Skeletal muscle cell (primary cell): ENCODE results near the gene ITGB1BP1.

ENCODE experiments used
- DNase-seq: peaks from one replicate; pipeline ENCODE4 v3.0.0-alpha.2; 2010; ENCODE audit warnings: low read depth
- H3K4me3 ChIP-seq: 2 replicates; pipeline ENCODE4 v1.5.1; 2011; ENCODE audit warnings: low read depth, mild to moderate bottlenecking, control low read depth, low read length, moderate library complexity

Gene ITGB1BP1, protein sequence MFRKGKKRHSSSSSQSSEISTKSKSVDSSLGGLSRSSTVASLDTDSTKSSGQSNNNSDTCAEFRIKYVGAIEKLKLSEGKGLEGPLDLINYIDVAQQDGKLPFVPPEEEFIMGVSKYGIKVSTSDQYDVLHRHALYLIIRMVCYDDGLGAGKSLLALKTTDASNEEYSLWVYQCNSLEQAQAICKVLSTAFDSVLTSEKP

DNA sequence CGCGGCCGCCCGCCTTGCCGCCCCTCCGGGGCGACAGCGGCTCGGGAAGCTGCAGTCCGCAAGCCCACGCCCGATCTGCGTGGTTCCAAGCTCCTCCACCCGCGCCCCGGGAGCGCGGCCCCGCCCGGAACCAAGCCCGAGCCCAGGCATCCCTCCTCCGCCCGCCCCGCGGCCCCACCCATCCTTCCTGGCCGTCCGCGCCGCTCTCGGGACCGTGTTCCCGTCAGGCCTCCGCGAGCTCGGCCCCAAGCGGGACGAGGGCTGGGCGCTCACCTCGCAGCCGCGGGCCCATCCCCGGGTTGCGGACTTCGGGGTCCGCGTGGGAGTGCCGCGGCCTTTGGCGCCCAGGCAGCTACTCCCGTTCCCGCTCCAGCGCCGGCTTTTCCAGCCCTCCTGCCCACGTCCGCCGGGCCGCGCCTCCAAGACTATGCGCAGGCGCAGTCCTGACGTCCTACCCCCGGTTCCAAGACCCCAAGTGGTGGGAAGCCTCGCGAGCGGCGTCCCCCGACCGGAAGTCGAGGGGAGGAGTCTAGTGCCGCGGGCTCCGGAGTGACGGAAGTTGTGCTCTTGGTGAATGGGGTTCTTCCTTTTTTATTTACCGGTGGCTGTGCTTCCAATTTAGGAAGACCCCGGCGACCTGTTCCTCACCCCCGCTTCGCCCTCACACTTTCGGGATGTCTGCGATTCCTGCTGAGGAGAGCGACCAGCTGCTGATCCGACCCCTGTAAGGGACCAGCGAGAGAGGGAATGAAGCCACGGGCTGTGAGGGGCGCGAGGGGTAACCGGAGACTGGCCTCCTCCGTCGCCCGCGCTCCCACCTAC lies at the start of gene ITGB1BP1, which contains the start of gene CPSF3:
Gene ITGB1BP1 (minus strand): TSS at position 429 of the 822 bp plus-strand sequence. CDS start 4,831 bp downstream, outside the sequence.
Gene CPSF3 (plus strand): TSS at position 555 of the 822 bp plus-strand sequence. CDS start 120 bp downstream, at position 675.
- peak; percentile 89 for DNase-seq
- peak within 1 kb of the TSS; percentile 83 for H3K4me3 ChIP-seq

DNA sequence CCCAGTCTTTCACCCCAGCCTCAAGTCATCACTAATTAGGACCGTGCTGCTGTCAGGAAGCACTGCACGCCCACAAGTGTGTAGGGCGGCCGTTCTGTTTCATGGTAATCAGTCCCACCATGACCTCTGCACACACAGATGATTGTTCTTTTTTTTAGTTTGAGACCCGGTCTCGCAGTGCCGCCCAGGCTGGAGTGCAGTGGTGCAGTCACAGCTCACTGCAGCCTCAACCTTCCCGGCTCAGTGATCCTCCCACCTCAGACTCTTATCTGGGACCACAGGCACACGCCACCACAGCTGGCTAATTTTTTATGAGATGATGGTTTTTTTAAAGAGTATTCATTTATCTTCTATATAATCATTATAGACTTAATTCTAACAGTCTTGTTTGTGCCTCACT lies 49.2 kb upstream of the ITGB1BP1 start:
- no peak overlapping the region for H3K4me3 ChIP-seq
- DNase-seq = no peak

DNA sequence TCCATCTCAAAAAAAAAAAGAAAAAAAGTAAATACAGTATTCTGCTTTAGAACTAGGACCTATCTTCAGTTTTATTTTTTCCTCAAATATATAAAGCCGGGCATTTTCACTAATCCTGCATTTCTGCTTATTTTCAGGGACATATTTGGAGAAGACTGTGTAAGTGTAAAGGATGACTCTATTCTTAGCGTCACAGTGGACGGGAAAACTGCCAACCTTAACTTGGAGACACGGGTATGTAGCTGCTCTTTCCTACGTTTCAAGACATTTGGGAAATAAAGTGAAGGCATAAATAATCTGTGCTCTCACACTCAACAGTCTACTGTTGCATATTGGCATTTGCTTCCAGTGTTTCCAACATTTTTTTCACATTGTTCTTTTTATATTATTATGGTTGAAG lies 47.9 kb upstream of the ITGB1BP1 start:
- no peak overlapping the region for H3K4me3 ChIP-seq
- no peak for DNase-seq

DNA sequence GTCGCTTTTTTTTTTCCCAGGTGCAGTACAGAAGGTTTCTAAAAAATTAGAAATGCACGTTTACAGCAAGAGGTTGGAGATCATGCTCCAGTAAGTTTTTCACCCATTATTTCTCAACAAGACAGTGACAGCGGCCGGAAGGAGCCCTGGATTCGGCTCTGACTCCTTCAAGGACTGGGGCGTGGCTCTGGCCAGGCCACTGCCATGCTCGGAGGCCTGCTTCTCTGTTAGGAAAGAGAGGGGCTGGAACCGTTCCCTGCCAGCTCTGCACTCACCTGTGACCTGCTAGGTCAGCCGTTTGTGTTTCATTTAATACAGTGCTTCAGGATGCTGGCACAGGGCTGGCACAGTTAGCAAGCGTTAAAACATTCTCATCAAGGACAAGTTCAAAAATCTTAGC lies 44.4 kb upstream of the ITGB1BP1 start:
- DNase-seq = no peak
- no peak overlapping the region for H3K4me3 ChIP-seq

DNA sequence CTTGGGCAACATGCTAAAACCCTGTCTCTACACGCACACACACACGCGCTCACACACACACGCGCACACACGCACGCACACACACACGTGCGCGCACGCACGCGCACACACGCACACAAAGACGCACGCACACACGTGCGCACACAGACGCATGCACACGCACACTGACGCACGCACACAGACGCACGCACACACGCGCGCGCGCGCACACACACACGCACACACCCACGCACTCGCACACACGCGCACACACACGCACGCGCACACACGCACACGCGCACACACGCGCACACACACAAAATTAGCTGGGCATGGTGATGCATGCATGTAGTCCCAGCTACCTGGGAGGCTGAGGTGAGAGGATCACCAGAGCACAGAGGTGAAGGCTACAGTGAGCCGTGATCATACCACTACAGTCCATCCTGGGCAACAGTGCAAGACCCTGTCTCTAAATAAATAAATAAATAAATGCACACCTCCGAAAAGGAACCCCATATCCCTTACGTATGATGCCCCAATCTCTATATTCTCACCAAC lies 42.9 kb upstream of the ITGB1BP1 start:
- H3K4me3 ChIP-seq = no peak overlapping the region
- DNase-seq = no peak

DNA sequence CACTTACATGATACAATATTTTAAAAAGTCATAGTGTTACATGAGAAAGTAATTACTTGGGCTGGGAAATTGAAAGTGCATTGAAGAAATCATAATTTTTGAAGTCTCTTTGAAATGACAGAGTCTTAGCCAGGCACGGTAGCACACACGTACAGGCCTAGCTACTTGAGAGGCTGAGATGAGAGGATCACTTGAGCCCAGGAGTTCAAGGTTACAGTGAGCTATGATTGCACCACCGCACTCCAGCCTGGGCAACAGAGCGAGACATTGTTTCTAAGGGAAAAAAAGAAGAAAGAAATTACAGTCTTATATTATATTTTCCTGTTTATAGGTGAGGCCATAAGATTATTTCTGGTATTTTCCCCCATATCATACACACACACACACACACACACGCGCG lies 41.8 kb upstream of the ITGB1BP1 start:
- H3K4me3 ChIP-seq = no peak overlapping the region
- no peak for DNase-seq

DNA sequence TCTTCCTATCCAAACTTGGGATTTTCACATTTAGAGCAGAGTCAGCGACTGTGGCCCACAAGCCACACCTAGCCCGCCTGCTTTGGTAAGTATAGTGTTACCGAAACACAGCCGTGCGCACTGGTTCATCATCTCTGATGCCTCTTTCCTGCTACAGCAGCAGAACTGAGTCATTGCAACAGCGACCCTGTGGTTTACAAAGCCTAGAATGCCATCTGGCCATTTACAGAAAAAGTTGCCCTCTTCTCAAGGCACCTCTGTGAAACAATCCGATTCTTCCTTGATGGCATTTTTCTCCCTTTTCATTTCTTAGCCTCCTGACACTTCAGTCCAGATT lies 40.3 kb upstream of the ITGB1BP1 start:
- no peak for DNase-seq
- H3K4me3 ChIP-seq = no peak overlapping the region

DNA sequence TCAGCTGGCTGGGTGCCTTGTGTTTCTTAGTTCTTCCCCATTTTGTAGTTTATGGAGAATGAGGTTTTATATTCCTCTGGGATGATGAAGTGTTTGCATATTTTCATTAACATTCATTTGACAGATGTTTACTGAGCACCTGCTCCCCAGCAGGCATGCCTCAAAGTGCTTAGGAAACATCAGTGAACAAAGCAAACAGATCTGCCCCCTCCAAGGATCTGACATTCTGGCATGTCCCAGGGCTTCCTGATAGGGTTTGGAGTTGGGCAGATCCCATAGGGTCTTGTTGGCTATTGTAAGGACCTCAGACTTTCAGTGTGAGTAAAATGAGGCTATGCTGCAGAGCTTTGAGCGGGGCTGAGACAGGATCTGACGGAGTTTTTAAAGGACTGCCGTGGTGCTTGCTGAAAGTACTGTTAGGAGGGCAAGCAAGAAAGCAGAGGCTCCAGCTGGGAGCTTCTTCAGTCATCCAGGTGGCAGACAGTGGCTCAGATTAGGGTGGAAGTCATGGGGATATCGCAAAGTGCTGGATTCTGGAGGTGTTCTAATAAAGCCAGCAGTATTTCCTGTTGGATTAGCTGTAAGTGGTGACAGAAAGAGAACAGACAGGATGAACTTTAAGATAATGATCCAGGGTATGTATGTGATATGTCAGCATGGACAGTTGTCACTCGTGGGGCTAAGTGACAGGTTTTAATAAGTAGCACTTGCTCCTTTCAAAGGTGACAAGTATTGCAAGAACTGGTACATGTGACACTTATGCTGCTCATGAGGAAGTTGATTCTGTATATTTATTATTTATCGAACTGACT lies 39.8 kb upstream of the ITGB1BP1 start:
- no peak for DNase-seq
- no peak overlapping the region for H3K4me3 ChIP-seq

DNA sequence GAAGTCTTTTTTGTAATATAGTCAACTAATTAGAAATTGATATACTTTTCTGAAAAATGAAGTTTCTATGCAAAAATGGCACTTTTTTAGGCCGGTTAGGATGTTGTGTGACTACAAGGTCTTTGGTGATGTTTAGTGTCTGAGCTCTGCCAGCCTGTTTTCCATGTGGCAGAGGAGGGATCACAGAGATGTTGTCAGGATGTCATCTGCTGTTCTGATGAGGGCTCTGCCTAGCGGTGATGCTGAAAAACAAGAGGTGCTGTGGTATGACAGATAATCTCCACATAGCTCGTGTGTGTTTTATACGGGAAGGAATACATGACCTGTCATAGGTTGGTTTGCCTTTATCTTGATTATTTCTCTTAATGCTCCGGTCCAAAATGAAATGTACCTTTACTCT lies 39.0 kb upstream of the ITGB1BP1 start:
- DNase-seq = no peak
- H3K4me3 ChIP-seq = no peak overlapping the region

DNA sequence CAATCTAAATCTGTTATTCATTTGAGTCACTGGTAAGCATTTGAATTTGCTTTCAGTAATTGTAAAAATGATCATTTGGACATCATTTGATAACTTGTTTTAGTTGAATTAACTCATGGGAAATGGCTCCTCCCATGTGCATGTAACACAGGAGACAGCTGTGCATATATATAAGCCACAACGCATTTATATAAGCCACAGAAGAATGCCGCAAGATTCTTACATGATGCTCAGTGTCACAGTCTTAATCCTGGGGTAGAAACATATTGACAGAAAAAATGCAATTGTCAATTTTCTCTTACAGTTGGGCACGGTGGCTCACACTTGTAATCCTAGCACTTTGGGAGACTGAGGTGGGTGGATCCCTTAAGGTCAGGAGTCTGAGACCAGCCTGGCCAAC lies 37.8 kb upstream of the ITGB1BP1 start:
- no peak for DNase-seq
- H3K4me3 ChIP-seq = no peak overlapping the region

DNA sequence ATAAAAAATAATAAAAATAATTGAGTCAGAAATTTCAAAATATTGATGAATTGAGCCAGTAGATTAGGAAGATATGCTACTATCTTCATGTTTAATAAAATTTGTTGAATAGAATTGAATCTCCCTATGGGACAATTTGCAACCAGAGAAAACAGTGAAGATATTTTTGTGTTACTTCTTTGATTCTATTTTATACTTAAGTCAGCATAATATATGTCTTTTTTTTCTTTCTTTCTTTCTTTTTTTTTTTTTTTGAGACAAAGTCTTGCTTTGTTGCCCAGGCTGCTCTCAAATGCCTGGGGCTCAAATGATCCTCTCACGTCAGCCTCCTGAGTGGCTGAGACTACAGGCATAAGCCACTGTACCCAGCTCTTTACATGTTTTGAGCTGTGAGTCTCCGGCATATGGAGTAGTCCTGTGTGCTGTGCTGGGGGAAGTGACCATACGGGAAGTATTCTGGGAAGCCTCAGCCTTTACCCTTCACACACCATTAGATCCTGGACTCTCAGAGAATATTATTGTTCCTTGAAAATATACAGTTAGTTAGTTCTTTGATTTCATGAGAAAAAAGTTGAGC lies 37.2 kb upstream of the ITGB1BP1 start:
- no peak for DNase-seq
- H3K4me3 ChIP-seq = no peak overlapping the region

DNA sequence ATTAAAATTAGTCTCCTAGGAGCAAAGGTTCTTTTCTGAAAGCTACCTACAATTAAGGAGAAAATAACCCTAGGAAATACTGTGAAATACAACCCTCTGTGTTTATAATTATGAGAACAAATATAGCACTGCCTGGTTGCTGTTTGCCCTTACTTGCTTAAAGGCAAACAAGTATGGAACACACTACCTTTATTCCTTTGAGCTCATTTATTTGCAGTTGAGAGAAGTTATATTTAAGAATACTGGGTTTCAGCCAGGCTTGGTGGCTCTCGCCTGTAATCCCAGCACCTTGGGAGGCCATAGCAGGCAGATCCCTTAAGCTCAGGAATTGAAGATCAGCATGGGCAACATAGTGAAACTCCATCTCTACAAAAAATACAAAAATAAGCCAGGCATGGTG lies 27.9 kb upstream of the ITGB1BP1 start:
- DNase-seq = no peak

DNA sequence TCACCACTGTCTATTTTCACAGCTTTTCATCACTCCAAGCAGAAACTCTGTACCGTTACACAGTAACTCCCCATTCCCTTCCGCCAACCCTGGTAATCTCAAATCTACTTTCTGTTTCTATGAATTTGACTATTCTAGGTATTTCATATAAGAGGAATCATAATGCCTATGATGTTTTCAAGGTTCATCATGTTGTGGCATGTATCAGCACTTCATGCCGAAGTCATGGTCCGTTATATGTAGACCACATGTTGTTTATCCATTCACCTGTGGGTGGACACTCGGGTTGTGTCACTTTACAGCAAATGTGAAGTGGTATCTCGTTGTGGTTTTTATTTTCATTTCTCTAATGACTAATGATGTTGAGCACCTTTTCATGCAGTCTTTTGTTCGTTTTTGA lies 21.8 kb upstream of the ITGB1BP1 start:
- no peak for DNase-seq
- H3K4me3 ChIP-seq = no peak overlapping the region

More for the DNA sequence above, 27.9 kb upstream of the ITGB1BP1 start:
- H3K4me3 ChIP-seq = no peak overlapping the region

DNA sequence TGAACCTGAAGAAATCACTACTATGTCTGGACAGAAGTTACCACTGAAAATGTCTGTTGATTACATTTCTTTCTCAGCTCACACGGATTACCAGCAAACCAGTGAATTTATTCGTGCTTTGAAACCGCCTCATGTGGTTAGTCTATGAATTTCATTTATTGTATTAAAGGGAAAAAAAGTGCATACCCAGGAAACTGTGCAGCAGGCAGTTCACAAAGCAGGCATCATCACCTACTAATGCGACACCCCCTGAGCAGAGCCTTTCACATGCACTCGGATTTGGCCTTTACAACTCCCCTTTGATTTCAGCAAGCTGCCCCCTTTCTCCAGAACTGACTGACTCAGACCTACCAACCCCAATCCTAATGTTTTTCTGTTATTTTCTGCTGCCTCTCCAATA lies 20.2 kb upstream of the ITGB1BP1 start:
- DNase-seq = no peak
- no peak overlapping the region for H3K4me3 ChIP-seq

DNA sequence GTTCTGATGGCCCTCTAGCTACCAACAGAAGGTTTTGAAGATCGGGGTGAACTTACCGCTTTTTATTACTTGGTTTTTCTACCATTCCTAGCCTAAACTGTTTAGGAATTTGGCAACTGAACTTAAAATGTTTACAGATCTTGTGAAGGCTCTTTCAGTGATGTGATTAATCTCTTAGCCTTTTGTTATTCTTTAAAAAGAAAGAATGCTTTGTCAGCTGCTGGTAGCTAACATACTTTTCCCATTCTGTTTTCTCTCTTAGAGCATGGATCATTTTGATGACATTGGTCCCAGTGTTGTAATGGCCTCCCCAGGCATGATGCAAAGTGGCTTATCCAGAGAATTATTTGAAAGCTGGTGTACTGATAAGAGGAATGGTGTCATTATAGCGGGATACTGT lies 18.2 kb upstream of the ITGB1BP1 start:
- DNase-seq = no peak
- H3K4me3 ChIP-seq = no peak overlapping the region

DNA sequence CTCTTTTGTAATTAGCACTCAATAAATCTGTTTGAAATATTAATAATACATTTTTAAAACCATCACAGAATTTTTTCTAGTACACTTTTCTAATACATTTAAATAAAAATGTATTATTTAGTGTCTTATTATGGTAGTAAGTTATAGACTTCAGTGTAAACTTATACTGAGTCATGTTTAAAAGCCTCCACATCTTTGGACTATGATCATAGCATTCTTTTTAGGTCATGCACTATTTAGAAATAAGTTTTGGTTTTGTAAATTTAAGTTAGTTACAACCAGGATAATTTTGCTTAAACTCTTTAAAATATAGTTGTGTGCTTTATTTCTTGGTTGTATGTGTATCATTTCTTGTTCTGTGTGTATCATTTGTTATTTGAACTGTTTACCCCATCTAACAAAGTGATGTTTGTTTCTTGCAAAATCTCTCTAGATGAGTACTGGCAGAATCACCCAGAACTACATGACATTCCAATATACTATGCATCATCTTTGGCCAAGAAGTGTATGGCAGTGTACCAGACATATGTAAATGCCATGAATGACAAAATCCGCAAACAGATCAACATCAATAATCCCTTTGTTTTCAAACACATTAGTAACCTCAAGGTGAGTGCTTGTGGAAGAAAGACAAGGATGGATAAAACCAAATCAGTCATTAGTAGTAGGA lies 16.9 kb upstream of the ITGB1BP1 start:
- peak; percentile 33 for DNase-seq
- H3K4me3 ChIP-seq = no peak overlapping the region

DNA sequence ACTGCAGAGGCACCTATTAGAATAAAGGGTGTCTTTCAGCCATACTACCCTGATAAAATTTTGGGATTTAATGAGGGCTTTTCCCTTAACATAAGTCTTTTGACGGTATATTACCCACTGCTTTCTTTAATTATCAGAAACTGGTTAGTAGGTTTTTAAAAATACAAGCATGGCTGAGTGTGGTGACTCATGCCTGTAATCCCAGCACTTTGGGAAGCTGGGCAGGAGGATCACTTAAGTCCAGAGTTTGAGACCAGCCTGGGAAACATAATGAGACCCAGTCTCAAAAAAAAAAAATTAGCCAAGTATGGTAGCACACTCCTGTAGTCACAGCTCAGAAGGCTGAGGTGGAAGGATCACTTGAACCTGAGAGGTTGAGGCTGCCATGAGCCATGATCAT lies 16.2 kb upstream of the ITGB1BP1 start:
- no peak overlapping the region for H3K4me3 ChIP-seq
- DNase-seq = no peak

DNA sequence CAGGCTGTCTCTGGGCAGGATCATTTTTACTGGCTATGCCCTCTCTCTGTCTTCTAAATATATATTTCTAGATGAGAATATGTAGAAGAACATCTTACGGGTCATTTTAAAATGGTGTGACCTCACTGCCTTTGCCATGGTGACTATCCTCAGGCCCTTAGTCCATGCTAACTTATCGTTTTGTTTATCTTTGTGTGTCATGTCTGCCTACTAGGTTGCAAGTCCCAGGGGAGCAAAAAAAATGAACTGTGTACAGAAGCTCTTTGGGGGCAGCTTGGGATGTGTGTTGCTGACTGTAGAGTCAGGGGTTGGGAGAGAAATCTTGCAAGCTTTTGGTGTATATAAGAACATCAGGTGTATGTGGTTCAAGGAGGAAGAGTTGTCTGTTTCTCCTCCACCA lies 11.2 kb upstream of the ITGB1BP1 start:
- DNase-seq = no peak
- H3K4me3 ChIP-seq = no peak overlapping the region
